AG04450 (cell line): Measurements from ENCODE around the gene KANK3. TPM values are rescaled to one million over a fixed set of nuclear protein-coding genes. Genes with fewer than 3 reads are reported as not detected.
"Not testable (repeated sequence)": the region's sequence is repeated elsewhere in the genome, so short reads cannot be mapped to it uniquely, and the experiment has no call there.

Experiments
- CTCF ChIA-PET: fragments of 300-600, 350-600 bp; formaldehyde crosslinking; extraction: SDS; loops from one replicate; lab custom pipeline; 2022; ENCODE audit warnings: antibody characterized with exemption, inconsistent platforms; lab: Charles Lee
- POLR2A ChIA-PET: fragments of 350-600 bp; formaldehyde crosslinking; extraction: SDS; loops from one replicate; lab custom pipeline; 2021; ENCODE audit warnings: antibody characterized with exemption, inconsistent platforms; lab: Yijun Ruan, JAX
- DNase-seq: peaks from one replicate; pipeline ENCODE4 v3.0.0-alpha.2; 2011; ENCODE audit warnings: low read depth, low spot score
- H3K27ac ChIP-seq: one replicate; pipeline ENCODE4 v1.5.1; 2012; ENCODE audit warnings: low read depth, low read length, control low read depth
- H3K27me3 ChIP-seq: one replicate; pipeline ENCODE4 v1.6.0; 2012; ENCODE audit warnings: low read length; ENCODE audit not compliant: control insufficient read depth, insufficient read depth
- H3K4me3 ChIP-seq: 2 replicates; pipeline ENCODE4 v1.5.1; 2011; ENCODE audit warnings: mild to moderate bottlenecking, low read depth, low read length, control low read depth
- H3K9me3 ChIP-seq: 2 replicates; pipeline ENCODE4 v1.5.1; 2012; ENCODE audit warnings: low read length; ENCODE audit not compliant: control insufficient read depth, insufficient read depth
- polyA plus RNA-seq: library from polyadenylated mRNA; depleted of rRNA; stranded (reverse); fragments of >200 nt; gene quantifications from 2 replicates; pipeline ENCODE4 v1.2.3, GENCODE V29; 2011; rRNA removed
- small RNA-seq: library from RNA; depleted of rRNA; stranded (forward); fragments of <200 nt; gene quantifications from one replicate; pipeline ENCODE3, GENCODE V24; 2012; ENCODE audit warnings: low read depth; ENCODE audit not compliant: insufficient read length
- TF ChIP-seq, protein P1 (sequence below): IDR thresholded peaks from 2 replicates; pipeline ENCODE4 v1.5.1; 2011; ENCODE audit warnings: low read depth, low read length, control low read depth, inconsistent platforms

The KANK3 gene
- polyA plus RNA-seq, 1 experiment, result 0.07 TPM

DNA sequence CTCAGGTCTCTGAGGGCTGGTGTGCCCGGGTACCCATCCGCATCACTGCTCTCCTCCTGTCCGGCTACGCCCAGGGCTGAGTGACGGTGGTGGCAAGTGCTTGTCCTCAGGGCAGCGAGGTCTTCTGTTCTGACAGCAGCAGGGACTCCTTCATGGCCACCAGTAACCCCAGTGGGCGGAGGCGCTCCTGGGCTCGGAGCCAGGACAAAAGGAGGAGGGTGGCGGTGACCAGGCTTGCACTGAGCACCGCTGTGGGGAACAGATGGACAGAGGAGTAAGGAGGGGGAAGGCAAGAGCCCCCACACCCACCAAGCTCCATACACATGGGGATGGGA is 40.7 kb downstream of the KANK3 start:
- DNase-seq, result no peak
- H3K27ac ChIP-seq, result no peak overlapping the region
- ChIA-PET POLR2A (no interaction called here), CTCF (no interaction called here)
- H3K4me3 ChIP-seq, result no peak overlapping the region
- H3K9me3 ChIP-seq, result peaks cover 6% of the 10 kb centered on the region; the same call in 1 of the 2 replicates
- H3K27me3 ChIP-seq, result no peaks in the 10 kb centered on the region
- TF ChIP-seq, protein P1, sequence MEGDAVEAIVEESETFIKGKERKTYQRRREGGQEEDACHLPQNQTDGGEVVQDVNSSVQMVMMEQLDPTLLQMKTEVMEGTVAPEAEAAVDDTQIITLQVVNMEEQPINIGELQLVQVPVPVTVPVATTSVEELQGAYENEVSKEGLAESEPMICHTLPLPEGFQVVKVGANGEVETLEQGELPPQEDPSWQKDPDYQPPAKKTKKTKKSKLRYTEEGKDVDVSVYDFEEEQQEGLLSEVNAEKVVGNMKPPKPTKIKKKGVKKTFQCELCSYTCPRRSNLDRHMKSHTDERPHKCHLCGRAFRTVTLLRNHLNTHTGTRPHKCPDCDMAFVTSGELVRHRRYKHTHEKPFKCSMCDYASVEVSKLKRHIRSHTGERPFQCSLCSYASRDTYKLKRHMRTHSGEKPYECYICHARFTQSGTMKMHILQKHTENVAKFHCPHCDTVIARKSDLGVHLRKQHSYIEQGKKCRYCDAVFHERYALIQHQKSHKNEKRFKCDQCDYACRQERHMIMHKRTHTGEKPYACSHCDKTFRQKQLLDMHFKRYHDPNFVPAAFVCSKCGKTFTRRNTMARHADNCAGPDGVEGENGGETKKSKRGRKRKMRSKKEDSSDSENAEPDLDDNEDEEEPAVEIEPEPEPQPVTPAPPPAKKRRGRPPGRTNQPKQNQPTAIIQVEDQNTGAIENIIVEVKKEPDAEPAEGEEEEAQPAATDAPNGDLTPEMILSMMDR, result no peak

DNA sequence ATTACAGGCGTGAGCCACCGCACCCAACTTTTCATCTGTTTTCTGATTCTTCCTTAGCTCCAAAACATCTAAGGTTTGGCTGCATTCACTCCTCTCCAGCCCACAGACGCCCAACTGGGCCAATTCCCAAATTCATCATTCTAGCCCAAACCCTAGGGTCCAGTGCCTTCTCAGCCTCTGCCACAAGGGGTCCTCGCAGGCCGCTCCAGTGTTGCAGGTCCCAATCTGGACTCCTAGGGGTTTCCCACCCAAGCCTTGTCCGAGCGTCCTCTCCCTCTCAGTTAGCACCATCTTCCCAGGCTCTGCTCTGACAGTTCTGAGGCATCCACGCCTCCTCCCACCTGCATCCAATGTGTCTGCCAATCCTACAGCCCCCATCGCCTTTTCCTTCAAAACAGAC is 51.7 kb downstream of the KANK3 start:
- POLR2A ChIA-PET, H3K4me3 ChIP-seq, DNase-seq, H3K27ac ChIP-seq, H3K27me3 ChIP-seq, CTCF ChIA-PET, H3K9me3 ChIP-seq: not testable (repeated sequence)

GRCh38 chr19:8276508-8276907 is 66.6 kb downstream of the KANK3 start:
- H3K27me3 ChIP-seq, H3K9me3 ChIP-seq, DNase-seq, CTCF ChIA-PET, H3K27ac ChIP-seq, H3K4me3 ChIP-seq, POLR2A ChIA-PET: not testable (repeated sequence)

Small RNA genes lying within 50 kb of the gene (small RNA-seq; reads per million reads assigned to genes)
- gene MIR4999, result 2.2 reads per million

Other genes with a start within 250 kb of the KANK3 start
- gene FBN3, start 193.7 kb downstream of the KANK3 start, polyA plus RNA-seq, result not detected in 2 replicates
- gene CERS4, start 133.9 kb downstream of the KANK3 start, polyA plus RNA-seq, result 4.7 and 5.4 TPM in 2 replicates
- 22.6 and 31.0 TPM in 2 replicates for gene CD320, start 34.9 kb downstream of the KANK3 start, polyA plus RNA-seq
- 31.5 and 46.1 TPM in 2 replicates for gene NDUFA7, start 21.9 kb downstream of the KANK3 start, polyA plus RNA-seq
- 424 and 658 TPM in 2 replicates for gene RPS28, start 21.8 kb downstream of the KANK3 start, polyA plus RNA-seq
- gene ANGPTL4, start 20.9 kb upstream of the KANK3 start, polyA plus RNA-seq, result 1.3 and 1.7 TPM in 2 replicates
- 25.3 and 37.6 TPM in 2 replicates for gene RAB11B, start 47.1 kb upstream of the KANK3 start, polyA plus RNA-seq
- 14.7 and 20.0 TPM in 2 replicates for gene MARCHF2, start 70.0 kb upstream of the KANK3 start, polyA plus RNA-seq
- 99.6 and 122 TPM in 2 replicates for gene HNRNPM, start 101.7 kb upstream of the KANK3 start, polyA plus RNA-seq
- not detected in 2 replicates for gene PRAM1, start 159.4 kb upstream of the KANK3 start, polyA plus RNA-seq
- 2.0 and 3.6 TPM in 2 replicates for gene ZNF414, start 170.9 kb upstream of the KANK3 start, polyA plus RNA-seq
- 0.10 and 0.15 TPM in 2 replicates for gene MYO1F, start 234.2 kb upstream of the KANK3 start, polyA plus RNA-seq